Vagina (tissue), 2 donors: ENCODE measurements around the gene BACE2.

ENCODE experiments used
- POLR2A ChIP-seq, 2 donors: fragments of 450-650 bp; IDR thresholded peaks; one replicate each; pipeline ENCODE4 v1.6.1; 2017; ENCODE audit warnings: antibody characterized with exemption in 2 of 2, mild to moderate bottlenecking in 2 of 2, moderate library complexity in 2 of 2
- POLR2AphosphoS5 ChIP-seq, 2 donors: sonication (generic); formaldehyde crosslinking; IDR thresholded peaks; one replicate each; pipeline ENCODE4 v1.9.0; 2017; ENCODE audit warnings: antibody characterized with exemption in 2 of 2, mild to moderate bottlenecking in 2 of 2, low read depth in 1 of 2; ENCODE audit not compliant: insufficient read depth in 1 of 2
- TF ChIP-seq, protein P1 (sequence below), 3 experiments: fragments of 450-650 bp in 2 of 3; fragments of 200-600 bp in 1 of 3; sonication (generic) in 1 of 3; IDR thresholded peaks; one replicate each; pipeline ENCODE4 v1.5.1; 2017 to 2019; ENCODE audit warnings: antibody characterized with exemption in 3 of 3, mild to moderate bottlenecking in 2 of 3, moderate library complexity in 2 of 3

DNA sequence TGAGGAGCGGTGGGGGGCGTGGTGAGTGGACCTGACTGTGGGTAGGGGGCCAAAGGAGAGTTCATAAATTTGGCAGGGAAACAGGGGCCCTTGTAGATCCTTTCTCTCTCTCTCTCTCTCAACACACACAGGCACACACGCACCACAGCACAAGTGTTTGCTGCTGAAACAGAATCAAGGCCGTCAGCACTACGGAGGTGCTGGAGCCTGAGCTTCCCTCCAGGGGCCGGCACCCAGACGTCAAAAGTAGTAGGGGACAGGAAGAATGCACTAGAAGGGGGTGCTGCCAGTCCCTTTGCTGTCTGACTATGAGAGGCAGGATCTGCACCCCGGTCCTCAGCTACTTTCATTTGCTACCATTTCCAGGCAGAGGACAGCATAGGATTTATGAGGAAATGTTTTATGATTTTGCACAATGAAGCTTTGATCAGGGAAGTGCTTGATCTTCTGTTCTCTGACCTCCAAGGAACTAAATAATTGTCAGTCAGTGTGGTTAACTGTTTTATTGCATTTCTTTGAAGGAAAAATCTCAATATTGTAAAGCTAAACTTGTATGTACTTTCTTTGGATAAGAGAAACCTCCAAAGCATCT, 74.4 kb downstream of the BACE2 start:
- TF ChIP-seq POLR2A (IDR thresholded peaks at IDR 0.05) (no peak), POLR2AphosphoS5 (IDR thresholded peaks at IDR 0.05; ENCODE audit: insufficient read depth in 1 of 2, low read depth in 1 of 2) (no peak)
- TF ChIP-seq, protein P1, sequence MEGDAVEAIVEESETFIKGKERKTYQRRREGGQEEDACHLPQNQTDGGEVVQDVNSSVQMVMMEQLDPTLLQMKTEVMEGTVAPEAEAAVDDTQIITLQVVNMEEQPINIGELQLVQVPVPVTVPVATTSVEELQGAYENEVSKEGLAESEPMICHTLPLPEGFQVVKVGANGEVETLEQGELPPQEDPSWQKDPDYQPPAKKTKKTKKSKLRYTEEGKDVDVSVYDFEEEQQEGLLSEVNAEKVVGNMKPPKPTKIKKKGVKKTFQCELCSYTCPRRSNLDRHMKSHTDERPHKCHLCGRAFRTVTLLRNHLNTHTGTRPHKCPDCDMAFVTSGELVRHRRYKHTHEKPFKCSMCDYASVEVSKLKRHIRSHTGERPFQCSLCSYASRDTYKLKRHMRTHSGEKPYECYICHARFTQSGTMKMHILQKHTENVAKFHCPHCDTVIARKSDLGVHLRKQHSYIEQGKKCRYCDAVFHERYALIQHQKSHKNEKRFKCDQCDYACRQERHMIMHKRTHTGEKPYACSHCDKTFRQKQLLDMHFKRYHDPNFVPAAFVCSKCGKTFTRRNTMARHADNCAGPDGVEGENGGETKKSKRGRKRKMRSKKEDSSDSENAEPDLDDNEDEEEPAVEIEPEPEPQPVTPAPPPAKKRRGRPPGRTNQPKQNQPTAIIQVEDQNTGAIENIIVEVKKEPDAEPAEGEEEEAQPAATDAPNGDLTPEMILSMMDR (IDR thresholded peaks at IDR 0.05), result no peak
